GM19468 (cell line): ENCODE measurements around the gene ZDHHC14.
"Not testable (repeated sequence)": the region's sequence is repeated elsewhere in the genome, so short reads cannot be mapped to it uniquely, and the experiment has no call there.

Experiments
- ATAC-seq: cut with Tn5 transposase; IDR thresholded peaks from one replicate; pipeline ENCODE4 v1.9.1; 2021; ENCODE audit warnings: mild to moderate bottlenecking, moderate library complexity, moderate number of reproducible peaks; ENCODE audit not compliant: unreplicated experiment; ENCODE audit errors: extremely low read depth

ZDHHC14 gene

DNA sequence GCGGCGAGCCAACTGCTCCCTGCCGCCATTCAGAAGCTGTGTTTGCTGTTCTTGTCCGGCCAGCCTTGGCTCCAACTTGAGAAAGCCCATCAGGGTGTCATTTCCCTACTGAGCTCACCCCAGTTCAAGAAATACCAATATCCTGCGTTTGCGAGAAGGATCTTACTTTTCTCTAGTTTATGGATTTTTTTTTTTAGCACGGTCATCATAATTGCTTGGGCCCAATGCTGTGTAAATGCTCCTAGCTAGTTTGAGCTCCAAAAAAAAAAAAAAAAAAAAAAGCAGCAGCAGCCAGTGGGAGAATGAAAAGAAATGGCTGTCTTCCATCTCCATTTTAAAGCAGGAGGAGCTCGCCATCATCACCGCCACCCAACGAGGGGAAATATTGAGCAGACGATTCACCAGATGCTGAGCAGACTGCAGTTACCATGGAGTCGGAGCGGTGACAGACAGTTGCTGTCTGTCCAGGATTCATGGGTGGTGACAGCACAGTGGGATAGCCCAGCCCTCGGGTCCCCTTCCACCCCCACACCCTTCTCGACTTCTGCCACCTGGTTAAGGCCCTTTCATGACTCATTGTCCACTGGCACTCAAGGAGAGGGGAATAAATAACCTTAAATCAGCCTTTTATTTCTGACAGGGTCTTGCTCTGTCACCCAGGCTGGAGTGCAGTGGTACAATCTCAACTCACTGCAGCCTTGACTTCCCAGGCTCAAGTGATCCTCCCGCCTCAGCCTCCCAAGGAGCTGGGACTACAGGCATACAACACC, 309.6 kb downstream of the ZDHHC14 start:
- no peak for ATAC-seq

DNA sequence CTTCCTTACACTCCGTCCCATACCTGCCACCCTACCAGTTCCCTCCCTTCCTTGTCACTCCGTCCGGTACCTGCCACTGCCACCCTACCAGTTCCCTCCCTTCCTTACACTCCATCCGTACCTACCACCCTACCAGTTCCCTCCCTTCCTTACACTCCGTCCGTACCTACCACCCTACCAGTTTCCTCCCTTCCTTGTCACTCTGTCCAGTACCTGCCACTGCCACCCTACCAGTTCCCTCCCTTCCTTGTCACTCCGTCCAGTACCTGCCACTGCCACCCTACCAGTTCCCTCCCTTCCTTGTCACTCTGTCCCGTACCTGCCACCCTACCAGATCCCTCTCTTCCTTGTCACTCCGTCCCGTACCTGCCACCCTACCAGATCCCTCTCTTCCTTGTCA, 310.6 kb downstream of the ZDHHC14 start:
- ATAC-seq, result not testable (repeated sequence)

GRCh38 chr6:157693867-157694266, 312.9 kb downstream of the ZDHHC14 start:
- ATAC-seq, result no peak

DNA sequence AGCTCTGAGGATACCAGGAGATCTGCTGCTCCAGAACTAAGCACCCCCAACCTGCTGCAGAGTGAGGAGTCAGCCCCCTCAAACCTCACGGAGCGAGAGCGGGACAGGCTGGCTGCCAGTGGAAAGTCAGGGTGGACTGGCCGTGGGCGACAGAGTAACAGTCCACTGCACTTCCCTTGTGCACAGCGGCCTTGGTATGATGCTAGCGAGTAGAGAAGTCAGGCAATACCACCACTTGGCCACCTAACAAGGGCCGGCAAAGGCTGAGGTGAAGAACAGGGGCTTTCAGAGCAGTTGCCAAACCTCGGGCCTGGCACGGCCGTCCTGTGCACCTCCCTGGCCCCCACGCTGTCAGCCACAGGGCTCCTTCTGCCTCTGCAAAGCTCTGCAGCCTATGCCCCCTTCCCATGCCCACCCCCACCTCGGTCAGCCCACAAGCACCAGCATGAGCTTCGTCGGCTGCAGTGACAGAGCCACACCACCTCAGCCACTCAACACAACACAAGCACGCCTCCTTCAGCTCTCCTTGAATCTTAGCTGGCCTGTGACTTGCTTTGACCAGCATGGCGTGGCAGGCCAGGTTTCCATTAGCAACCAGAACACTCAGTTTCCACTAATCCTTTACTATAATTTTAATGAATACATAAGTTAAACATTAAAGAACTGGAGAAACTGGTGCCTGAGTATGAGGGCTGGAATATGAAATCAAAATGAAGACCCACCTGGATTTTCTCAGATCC, 314.5 kb downstream of the ZDHHC14 start:
- ATAC-seq, result no peak

- ATAC-seq, result no peak
Measured at GRCh38 chr6:157699777-157700636, 319.0 kb downstream of the ZDHHC14 start.

GRCh38 chr6:157706351-157706750, 325.4 kb downstream of the ZDHHC14 start:
- ATAC-seq, result not testable (repeated sequence)

DNA sequence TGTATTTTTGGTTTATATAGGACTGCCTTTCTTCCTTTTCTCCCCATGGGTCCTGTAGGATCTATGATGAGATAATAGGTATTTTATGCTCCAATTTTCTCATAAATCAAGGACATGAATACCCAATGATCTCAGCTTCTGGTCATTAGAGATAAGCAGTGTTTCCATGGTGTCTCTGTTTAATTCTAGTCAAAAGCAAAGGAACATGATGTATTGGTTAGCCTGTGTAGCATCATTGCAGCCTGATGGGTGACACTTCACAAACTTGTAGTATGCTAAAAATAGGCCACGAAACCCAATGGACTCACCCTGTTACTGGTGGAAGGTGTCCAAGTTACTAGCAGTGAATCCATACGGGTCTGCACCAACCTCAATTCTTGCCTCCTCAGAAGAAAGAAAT, 325.9 kb downstream of the ZDHHC14 start:
- ATAC-seq, result no peak

- no peak for ATAC-seq
Measured at GRCh38 chr6:157707576-157707975, 326.6 kb downstream of the ZDHHC14 start.

GRCh38 chr6:157708239-157708638, 327.2 kb downstream of the ZDHHC14 start:
- no peak for ATAC-seq

DNA sequence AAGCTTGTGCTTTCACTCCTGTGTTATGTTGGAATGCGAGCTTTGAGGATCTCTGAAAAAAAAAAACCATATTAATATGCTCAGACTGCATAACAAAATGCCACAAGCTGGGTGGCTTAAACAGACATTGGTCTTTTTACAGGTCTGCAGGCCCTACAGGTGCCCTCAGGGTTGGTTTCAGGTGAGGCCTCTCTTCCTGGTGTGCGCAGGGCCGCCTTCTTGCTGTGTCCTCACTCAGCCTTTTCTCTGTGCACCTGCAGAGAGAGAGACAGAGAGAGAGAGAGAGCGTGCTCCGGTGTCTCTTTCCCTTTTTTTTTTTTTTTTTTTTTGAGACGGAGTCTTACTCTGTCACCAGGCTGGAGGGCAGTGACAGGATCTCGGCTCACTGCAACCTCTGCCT, 327.9 kb downstream of the ZDHHC14 start:
- ATAC-seq, result no peak

- no peak for ATAC-seq
Measured at GRCh38 chr6:157709555-157709954, 328.6 kb downstream of the ZDHHC14 start.

GRCh38 chr6:157710604-157711003, 329.6 kb downstream of the ZDHHC14 start:
- no peak for ATAC-seq

DNA sequence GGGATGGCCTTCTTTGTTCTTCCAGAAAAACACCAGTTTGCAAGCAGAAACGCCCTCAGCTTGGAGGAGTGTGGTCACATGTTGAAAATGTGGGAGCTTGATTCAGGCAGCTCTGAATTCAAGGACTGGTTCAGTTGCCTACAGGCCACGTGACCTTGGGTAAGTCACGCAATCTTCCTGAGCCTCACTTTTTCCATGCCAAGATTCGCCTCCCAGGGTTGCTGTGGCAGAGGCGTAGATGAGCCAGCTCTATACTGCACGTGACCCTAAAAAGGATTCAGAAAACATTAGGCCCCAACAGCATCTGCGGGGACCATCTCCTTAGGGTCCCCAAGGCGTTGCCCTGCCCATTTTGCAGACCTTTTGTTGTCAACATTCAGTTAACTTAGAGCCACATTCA, 330.1 kb downstream of the ZDHHC14 start:
- no peak for ATAC-seq

DNA sequence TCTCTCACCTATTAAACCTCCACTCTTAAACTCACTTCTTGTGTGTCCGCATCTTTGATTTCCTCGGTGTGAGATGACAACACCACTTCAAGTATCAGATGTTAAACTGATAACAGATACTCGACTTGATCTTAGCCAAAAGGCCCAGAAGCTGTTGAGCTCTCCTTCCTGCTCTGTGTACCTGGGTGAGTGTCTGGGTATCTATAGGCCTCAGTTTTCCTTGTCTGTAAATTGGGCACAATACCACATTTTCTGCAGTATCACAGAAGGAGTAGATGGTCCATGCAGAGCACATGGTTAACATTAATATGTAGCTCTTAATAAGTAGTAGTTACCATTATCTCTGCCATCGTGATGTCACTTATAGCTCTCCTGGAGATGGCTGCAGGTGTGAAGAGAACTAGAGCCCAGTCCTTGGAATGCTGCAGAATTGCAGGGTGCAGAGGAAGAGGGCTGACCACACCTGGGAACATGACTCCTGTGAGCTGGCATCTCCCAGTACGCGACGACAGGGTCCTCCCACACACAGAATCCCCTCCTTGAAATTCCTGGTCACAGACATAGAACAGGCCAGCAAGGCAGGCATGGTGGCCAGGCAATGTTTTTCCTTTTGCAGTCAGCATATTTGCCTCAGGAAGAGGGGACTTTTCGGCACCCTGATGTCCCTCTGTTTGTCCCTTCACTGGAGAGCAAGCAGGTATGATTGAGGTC, 331.8 kb downstream of the ZDHHC14 start:
- no peak for ATAC-seq

DNA sequence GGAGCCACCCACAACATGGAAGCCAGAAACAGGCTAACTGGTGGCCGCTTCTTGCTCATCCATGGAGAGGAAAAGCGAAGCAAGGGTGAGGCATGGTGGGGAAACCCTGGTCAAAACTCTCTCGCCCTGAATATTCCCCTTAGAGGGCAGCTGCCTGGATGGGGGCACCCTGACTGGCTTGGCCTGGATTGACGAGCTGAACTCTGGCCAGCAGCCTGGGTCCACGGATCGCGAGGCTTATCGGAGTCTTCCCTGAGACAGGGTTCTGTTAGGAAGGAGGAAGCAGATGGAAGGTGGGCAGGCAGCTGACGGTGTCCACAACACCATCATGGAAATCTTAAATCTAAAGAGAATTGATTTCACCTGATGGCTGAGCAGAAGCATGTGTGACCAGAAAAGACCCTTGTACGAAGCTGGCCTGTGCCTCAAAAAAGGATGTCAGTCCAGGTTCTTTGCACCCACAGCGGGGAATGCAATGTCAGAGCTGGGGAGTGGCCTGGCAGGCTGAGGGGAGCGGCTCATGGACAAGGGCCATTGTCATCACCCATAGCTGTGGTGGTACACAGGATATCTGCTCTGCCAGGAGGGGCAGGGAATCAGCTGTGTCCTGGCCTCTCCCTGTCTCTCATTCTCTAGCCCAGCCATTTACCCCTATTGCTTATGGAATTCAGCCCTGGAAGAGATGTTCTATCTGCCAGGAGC, 332.6 kb downstream of the ZDHHC14 start:
- ATAC-seq, result no peak

DNA sequence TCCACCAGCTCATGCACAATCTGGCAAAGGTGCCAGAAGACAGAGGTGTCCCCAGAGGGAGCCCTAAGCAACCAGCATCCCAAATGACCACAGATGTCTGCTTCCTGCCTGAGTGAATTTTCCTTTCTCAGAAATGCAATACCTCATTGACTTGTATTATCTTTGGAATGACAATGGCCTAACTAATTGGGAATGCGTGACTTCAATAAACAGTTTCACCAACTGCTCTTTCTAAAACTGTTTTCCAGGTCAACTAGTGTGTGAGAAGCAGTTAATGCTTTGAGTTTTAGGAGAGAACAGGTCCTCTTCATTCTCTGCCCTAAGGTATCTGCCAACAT, 333.1 kb downstream of the ZDHHC14 start:
- ATAC-seq, result no peak

DNA sequence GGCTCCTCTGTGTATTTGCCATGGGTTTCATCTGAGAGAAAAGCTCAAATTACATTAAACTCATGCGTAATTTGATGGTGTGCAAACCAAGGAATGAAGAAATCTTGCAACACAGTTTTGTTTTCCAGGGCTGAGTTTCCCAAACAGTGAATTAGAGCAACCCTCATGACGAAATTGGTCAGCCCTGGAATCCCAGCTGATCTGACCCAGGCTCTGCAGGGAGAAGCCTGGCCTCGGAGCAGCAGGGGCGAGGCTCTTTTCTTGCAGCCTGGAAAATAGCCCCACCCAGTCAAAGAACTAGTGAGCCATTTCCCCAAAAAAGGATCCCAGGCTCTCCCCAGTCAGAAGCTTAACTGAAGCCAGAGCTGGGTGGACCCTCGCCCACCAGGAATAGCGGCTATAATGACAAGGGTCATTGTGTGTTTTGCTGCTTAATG, 334.8 kb downstream of the ZDHHC14 start:
- ATAC-seq, result no peak

DNA sequence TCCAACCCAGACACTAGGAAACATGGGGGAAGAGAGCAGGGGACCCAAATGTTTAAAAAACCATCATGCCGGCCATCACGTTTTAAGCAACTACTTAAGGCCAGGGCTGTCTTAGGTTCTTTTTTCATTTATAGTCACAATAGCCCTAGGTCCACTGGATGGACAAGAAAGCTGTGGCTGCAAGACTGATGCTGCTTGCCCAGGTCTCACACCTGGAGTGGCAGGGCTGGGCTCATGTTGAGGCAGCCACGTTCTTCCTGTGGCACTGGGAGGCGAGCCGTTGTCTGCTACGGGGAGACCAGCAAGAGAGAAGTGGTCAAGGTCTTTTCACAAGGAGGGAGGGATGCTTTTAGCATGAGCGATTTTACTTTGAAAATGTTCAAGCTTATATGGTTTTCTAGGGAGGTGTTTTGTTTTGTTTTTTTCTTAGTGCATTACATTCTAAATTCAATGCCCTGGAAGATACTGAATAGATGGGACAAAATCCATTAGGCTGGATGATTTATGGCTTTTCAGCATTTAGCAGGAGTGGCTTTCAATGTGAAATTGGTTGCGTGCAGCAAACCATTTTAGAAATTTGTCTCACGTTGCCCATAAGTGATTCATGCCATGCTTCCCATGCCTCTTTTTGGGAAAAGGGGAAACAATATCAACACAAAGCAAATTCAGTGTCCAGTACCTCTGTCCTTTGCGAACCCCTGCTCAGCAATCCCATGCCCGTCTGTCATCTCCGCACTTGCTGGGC, 335.4 kb downstream of the ZDHHC14 start:
- no peak for ATAC-seq

DNA sequence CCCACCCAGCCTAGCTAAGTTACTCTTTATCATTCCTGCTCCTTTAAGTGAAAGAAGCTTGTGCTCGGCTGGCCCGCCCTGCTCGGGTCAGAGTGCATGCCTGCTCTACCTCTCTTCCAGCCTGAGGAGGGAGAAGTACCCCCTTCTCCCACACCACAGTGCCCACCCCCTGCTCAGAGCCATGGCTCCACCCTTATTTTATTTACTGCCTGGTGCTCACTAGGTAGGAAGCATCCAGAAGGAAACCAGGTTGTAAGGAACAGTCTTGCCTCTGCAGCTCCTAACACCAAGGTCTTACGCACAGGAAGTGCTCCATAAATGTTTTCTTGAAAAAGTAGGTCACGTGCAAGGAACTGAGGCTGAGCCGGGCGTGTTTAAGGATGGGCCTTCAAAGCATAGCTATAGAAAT, 336.4 kb downstream of the ZDHHC14 start:
- no peak for ATAC-seq
